IPS-NIHi7 (cell line): ENCODE data around the gene CUL2.
"Not testable (repeated sequence)": the region's sequence is repeated elsewhere in the genome, so short reads cannot be mapped to it uniquely, and the experiment has no call there.

Source experiments
- DNase-seq: peaks from one replicate; pipeline ENCODE4 v3.0.0; 2012; ENCODE audit warnings: mixed read lengths; ENCODE audit errors: extremely low spot score

The CUL2 gene

GRCh38 chr10:35090162-35090954 is at the start of gene CUL2:
Gene CUL2, minus strand, starts transcription at chr10:35090341. Its CDS starts 19,024 bp downstream, at chr10:35071317.
- peak; percentile 94 for DNase-seq

GRCh38 chr10:35136263-35136815 is 46.2 kb upstream of the CUL2 start:
- DNase-seq = no peak

GRCh38 chr10:35135861-35136260 is 45.7 kb upstream of the CUL2 start:
- no peak for DNase-seq

GRCh38 chr10:35133586-35133985 is 43.4 kb upstream of the CUL2 start:
- DNase-seq = no peak

- DNase-seq = no peak
These were observed 42.6 kb upstream of the CUL2 start for GRCh38 chr10:35132727-35133126.

GRCh38 chr10:35130663-35131062 is 40.5 kb upstream of the CUL2 start:
- DNase-seq = no peak

GRCh38 chr10:35129185-35129674 is 39.1 kb upstream of the CUL2 start:
- no peak for DNase-seq

GRCh38 chr10:35127289-35127891 is 37.2 kb upstream of the CUL2 start:
- DNase-seq = peak; percentile 53

- peak; percentile 98 for DNase-seq
These were observed 36.6 kb upstream of the CUL2 start, which contains the start of gene CREM for GRCh38 chr10:35126530-35127288. Gene CREM, plus strand, starts transcription at chr10:35126846. Its CDS starts 10,990 bp downstream, at chr10:35137836.

- no peak for DNase-seq
These were observed 36.0 kb upstream of the CUL2 start for GRCh38 chr10:35126062-35126529.

- DNase-seq = no peak
These were observed 34.4 kb upstream of the CUL2 start for GRCh38 chr10:35124540-35124939.

GRCh38 chr10:35119378-35119777 is 29.2 kb upstream of the CUL2 start:
- DNase-seq = no peak

- no peak for DNase-seq
These were observed 22.4 kb upstream of the CUL2 start for GRCh38 chr10:35112571-35112970.

- DNase-seq = no peak
These were observed 13.7 kb upstream of the CUL2 start for GRCh38 chr10:35103882-35104281.

- no peak for DNase-seq
These were observed 7.4 kb upstream of the CUL2 start for GRCh38 chr10:35097510-35097909.

- DNase-seq = no peak
These were observed 6.2 kb upstream of the CUL2 start for GRCh38 chr10:35096312-35096711.

- DNase-seq = no peak
These were observed 2.7 kb upstream of the CUL2 start for GRCh38 chr10:35092851-35093250.

- no peak for DNase-seq
These were observed 2.1 kb upstream of the CUL2 start for GRCh38 chr10:35091994-35092790.

- DNase-seq = peak; percentile 31
These were observed 455 bp downstream of the CUL2 start for GRCh38 chr10:35089611-35090161.

- DNase-seq = no peak
These were observed 6.9 kb downstream of the CUL2 start for GRCh38 chr10:35083242-35083641.

- not testable (repeated sequence) for DNase-seq
These were observed 9.9 kb downstream of the CUL2 start for GRCh38 chr10:35080261-35080660.
